NB4 (cell line): ENCODE data around the gene FAM193A.

Experiments
- MAX ChIP-seq: IDR thresholded peaks from 2 replicates; pipeline ENCODE4 v1.6.1; 2011; ENCODE audit warnings: low read depth, low read length
- POLR2A ChIP-seq: IDR thresholded peaks from 2 replicates; pipeline ENCODE4 v1.6.1; 2011; ENCODE audit warnings: mild to moderate bottlenecking; ENCODE audit not compliant: insufficient read length; ENCODE audit errors: extremely low read depth
- TF ChIP-seq, protein P1 (sequence below): IDR thresholded peaks from one replicate; pipeline ENCODE4 v1.5.1; 2012; ENCODE audit warnings: low read depth, low read length

DNA sequence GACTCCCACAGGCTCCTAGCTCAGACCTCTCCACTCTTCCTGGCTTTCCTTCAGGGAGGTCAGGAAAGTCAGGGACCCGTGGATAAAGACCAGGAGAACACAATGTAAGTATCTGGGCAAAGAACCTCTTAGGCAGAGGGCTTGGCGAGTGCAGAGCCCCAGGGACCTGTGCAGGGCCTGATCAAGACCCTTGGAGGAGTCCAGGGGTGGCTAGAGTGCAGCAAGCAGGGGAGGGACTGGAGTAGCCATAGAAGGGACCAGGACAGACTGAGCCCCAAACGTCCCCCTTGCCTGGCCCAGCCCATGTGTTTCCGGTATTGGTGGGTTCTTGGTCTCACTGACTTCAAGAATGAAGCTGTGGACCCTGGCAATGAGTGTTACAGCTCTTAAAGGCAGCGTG is 225.6 kb downstream of the FAM193A start:
- TF ChIP-seq, protein P1, sequence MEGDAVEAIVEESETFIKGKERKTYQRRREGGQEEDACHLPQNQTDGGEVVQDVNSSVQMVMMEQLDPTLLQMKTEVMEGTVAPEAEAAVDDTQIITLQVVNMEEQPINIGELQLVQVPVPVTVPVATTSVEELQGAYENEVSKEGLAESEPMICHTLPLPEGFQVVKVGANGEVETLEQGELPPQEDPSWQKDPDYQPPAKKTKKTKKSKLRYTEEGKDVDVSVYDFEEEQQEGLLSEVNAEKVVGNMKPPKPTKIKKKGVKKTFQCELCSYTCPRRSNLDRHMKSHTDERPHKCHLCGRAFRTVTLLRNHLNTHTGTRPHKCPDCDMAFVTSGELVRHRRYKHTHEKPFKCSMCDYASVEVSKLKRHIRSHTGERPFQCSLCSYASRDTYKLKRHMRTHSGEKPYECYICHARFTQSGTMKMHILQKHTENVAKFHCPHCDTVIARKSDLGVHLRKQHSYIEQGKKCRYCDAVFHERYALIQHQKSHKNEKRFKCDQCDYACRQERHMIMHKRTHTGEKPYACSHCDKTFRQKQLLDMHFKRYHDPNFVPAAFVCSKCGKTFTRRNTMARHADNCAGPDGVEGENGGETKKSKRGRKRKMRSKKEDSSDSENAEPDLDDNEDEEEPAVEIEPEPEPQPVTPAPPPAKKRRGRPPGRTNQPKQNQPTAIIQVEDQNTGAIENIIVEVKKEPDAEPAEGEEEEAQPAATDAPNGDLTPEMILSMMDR, result no peak
- TF ChIP-seq POLR2A, result no peak
- TF ChIP-seq MAX, result no peak
